ENCODE measurements around the gene ARHGEF19.

GRCh38 chr1:16151196-16151994 is 61.1 kb downstream of the ARHGEF19 start:
- TF ChIP-seq CTCF (IDR thresholded peaks at IDR 0.05) (no peak), POLR2AphosphoS5 (IDR thresholded peaks at IDR 0.05) (no peak), POLR2A (IDR thresholded peaks at IDR 0.05) (no peak)
